Fibroblast of skin of left quadriceps (primary cell): Measurements from ENCODE around the gene TARS1.
A peak's percentile ranks its signal among the peaks of the same experiment; 100 is the strongest.

ENCODE experiments used
- DNase-seq, 2 experiments: peaks; one replicate each; pipeline ENCODE4 v3.0.0-alpha.2; 2013; ENCODE audit warnings: low read depth in 2 of 2

Gene TARS1

DNA sequence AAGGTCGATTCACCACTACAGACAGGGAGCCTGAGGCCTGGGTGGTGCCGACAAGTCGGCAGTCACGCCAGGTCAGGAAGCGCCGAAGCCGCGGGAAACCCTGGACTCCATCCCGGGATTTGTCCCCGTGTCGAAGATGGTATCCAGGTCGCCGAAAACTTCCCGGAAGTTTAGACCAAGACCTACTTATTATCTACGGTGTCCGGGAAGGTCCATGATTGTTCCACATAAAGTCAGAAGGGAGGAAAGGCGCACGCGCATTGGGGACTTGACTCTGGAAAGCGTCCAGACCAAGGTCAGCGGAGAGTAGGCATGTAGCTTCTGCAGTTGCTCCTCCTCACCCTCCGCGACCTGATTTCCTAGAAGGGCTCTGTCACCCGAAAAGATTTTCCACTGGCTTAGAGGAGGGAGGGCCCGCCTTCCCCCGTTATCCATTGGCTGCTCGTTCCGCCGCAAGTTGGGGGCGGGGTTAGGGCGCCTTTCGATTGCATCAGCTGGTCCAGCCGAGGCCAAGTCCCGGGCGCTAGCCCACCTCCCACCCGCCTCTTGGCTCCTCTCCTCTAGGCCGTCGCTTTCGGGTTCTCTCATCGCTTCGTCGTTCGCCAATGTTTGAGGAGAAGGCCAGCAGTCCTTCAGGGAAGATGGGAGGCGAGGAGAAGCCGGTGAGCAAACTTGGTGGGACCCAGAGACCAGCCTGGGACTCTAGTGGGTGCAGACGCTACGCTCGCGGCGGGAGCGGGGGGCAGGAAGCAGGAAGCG is at the start of gene TARS1:
Gene TARS1 (plus strand): TSS at position 484 of the 759 bp plus-strand sequence. CDS start 122 bp downstream, at position 606.
- DNase-seq = peak; percentile 100

DNA sequence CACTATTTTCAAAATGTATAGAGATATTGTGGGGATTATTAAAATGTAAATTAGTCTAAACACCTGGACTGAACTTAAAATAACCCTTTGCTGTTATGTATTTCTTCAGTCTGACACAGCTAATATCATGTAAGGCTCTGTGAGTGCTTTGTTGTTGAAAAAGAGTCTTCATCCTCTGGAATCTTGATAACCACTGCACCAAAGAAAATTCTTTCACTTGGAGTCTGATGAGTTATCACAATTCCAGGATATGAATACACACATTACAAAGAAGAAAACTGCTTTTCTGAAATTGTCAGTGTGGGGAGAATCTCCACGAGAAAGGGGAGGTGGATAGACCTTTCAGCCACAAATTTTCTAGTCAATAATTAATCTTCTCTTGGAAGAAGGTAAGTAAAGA is 42.3 kb upstream of the TARS1 start:
- no peak for DNase-seq

GRCh38 chr5:33400675-33401074 is 40.1 kb upstream of the TARS1 start:
- DNase-seq = no peak

DNA sequence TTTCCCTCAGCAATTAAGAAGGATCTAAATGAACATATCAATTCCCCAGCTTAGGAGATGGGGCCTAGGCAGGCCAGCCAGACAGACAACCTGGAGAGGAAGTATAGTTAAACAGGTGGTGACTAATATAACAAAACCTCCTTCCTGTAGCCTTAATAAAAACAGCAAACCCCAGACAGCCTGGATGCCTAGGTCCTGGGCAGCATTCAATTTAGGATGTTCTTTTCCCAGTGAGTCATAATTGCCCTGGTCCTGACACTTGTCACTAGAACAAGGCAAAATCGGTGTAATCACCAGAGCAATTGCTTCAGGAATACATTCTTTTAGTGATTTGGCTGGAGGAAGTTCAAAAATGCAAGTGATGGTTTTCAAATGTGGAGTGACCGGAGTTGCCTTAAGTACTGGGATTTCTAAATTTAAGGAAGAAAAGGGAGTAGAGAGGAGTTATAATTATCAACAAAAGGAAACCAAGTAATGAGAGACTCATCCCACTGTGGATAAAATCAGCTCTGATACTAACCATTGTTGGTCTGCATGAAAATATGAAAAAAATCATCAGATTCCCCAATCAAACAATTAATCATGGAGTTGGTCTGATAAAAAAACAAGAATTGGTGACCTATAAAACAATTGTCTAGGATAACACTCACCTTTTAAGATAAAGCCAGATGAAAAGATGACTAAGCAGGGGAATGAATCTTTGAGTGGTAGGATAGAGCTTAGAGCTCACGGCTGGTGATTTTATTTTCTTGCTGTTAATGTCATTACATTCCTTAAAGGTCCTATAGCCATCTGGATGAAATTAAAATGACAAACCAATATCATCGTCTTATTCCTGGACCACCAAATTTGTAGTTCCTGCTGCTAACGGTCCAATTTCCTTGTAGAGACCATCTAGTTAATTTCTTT is 39.0 kb upstream of the TARS1 start:
- no peak for DNase-seq

- no peak for DNase-seq
Measured at GRCh38 chr5:33403187-33403586, 37.6 kb upstream of the TARS1 start.

GRCh38 chr5:33408816-33409215 is 31.9 kb upstream of the TARS1 start:
- no peak for DNase-seq

GRCh38 chr5:33409435-33410170 is 31.2 kb upstream of the TARS1 start:
- DNase-seq = peak; percentile 68

- DNase-seq = no peak
Measured at GRCh38 chr5:33410221-33410620, 30.5 kb upstream of the TARS1 start.

- no peak for DNase-seq
Measured at GRCh38 chr5:33411498-33411897, 29.3 kb upstream of the TARS1 start.

DNA sequence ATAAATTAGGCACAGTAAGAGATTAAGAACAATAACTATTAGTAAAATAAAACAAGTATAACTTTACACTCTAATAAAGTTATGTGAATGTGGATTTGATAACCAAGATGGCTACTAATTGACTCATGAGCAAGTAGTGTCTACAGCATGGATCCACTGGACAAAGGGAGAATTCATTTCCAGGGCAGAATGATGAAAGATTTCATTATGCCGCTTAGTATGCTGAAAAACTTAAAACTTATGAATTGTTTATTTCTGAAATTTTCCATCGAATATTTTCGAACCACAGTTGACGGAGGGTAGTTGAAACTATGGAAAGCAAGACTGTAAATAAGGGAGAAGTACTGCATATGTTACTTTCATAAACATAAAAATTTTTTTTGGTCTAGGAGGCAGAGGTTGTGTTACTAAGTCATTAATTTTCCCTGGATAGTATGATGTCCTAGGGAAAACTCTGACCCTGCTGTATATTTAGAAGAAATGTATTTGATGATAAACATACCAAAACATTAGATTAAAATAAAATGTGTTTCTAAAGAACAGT is 24.9 kb upstream of the TARS1 start:
- DNase-seq = no peak

GRCh38 chr5:33417632-33418031 is 23.1 kb upstream of the TARS1 start:
- no peak for DNase-seq

DNA sequence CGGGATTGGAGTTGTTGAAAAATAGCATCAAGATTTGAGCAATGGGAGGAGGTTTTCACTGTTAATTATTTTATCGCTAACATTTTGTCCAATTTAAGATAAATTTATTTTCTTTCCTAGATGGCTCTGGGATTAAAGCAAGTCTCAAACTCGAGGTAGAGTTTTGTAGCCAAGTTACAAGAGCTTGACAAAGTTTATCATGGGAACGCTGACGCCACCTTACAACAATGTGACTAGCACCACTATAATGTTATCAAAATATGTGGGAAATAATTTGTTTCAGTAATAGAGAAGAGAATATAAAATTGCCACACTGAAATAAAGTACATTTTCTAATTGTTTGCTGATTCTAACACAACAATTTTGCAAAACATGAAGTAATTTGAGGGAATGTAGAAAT is 19.8 kb upstream of the TARS1 start:
- DNase-seq = no peak

- DNase-seq = no peak
Measured at GRCh38 chr5:33422191-33422590, 18.6 kb upstream of the TARS1 start.

GRCh38 chr5:33423018-33423630 is 17.6 kb upstream of the TARS1 start:
- DNase-seq = peak; percentile 42 to 51

- no peak for DNase-seq
Measured at GRCh38 chr5:33425314-33425713, 15.5 kb upstream of the TARS1 start.

DNA sequence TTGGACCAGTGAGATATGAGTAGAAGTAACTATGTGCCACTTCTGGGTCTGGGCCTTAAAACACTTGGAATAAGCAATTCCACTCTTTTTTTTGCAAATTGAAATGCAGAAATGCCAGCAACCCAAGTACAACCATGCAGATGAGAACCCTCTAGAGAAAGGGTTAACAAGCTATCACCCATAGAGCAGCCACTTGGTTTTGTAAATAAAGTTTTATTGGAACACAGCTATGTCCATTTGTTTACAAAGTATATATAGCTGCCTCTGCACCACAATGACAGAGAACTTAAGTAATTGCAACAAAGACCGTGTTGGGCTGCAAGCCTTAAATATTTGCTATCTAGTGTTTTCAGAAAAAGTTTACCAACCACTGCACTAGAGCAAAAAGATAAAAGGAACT is 9.8 kb upstream of the TARS1 start:
- no peak for DNase-seq

DNA sequence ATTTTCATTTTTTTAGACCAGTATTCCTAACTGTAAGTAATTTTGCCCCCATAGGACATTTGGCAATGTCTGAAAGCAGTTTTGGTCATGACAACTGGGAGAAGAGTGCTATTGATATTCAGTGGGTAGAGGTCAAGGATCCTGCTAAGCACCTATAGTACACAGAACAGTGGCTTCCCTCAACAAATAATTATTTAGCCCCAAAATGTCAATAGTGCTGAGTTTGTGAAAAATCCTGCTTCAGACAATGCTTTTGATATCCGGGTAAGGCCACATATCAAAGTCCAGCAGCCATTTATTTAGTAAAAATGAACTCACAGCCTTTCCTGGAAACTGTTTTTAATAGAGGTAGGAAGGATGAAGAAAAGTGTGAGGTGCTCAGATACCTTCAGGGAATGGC is 8.1 kb upstream of the TARS1 start:
- DNase-seq = no peak

DNA sequence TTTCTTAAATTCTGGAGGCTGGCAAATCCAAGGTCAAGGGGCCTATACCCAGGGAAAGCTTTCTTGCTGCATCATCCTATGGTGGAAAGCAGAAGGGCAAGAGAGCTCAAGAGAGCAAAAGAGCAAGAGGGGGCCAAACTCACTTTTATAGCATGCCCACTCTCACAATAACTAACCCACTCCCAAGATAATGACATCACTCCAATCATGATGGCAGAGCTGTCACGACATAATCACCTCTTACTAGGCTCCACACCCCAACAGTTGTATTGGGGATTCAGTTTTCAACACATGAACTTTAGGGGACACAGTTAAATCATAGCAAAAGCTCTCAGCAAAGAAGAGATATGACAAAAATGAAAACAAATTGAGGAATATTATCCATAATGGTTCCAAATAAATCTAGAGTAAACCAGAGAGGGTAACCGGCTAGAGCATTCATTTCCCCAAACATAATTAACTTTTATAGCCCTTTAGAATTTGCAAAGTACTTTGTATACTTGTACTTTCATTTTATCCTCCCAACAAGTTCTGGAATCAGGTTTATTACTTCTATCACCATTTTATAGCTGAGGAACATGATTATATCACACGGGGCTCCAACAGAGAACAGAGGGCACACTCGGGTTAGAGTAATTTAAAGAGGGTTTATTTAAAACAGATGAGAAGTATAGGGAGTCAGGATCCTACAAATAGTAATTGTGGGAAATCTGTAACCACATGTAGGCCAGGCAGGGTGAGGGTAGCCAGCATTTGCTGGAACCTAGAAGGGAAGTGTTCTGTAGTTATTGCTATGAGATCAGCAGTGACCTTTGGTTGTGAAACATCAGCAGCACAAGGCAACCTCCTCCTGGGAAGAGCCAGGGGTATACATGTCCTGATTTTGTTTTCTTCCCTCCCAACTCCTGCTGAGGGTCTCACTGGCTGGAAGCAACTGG is 7.2 kb upstream of the TARS1 start:
- no peak for DNase-seq

DNA sequence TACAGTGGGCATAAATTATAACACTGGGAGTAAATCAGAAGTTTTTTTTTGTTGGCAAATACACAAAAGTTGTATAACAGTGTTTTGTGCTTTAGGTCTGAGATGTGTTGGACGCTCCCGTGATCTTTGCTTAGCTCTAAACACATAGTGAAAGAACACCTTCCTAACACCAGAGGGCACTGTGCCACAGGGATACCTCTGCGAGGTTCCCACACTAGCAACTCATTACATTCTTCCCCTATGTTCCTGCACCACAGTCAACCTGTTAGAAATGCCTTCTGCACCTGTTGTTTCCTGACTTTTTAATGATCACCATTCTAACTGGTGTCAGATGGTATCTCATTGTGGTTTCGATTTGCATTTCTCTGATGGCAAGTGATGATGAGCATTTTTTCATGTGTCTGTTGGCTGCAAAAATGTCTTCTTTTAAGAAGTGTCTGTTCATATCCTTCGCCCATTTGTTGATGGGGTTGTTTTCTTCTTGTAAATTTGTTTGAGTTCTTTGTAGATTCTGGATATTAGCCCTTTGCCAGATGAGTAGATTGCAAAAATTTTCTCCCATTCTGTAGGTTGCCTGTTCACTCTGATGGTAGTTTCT is 4.8 kb upstream of the TARS1 start:
- DNase-seq = peak in 1 of 2 experiments; percentile 45

- no peak for DNase-seq
Measured at GRCh38 chr5:33438996-33439395, 1.8 kb upstream of the TARS1 start.
